GM21526 (cell line): Measurements from ENCODE around the gene USP7.

Experiments used
- ATAC-seq: cut with Tn5 transposase; IDR thresholded peaks from one replicate; pipeline ENCODE4 v1.9.1; 2021; ENCODE audit warnings: moderate library complexity; ENCODE audit not compliant: unreplicated experiment, low FRiP score

Gene USP7

DNA sequence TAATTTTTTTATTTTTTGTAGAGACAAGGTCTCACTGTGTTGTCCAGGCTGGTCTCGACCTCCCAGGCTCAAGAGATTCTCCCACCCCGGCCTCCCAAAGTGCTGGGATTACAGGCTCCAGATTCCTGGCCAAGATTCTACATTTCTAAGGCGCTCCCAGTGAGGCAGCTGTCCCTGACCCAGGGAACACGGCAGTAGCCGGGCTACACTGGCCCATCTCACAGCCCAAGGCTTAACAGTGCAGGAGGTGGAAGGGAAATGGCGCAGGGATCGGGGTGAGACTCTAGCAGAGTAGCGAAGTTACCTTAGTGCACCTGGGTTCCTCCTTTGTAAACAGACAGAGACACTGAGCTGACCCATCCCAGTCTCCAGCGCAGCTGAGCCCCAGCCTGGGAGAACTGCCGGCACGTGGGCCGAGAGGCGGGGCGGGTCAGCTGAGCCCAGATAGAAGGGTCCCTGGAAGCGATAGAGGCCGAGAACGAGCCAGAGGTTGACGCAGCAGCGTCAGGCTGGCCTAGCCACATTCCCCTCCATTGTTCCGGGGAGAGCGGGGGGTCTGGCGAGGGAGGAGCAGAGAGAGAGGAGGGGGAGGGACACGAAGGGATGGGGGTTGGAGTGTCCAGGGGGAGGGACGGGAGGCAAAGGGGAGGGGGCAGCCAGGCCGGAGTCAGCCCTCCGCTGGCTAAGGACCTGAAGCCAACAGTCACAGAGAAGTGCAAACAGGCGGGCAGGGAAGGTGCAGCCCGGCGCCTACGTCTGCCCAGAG is 97.4 kb downstream of the USP7 start:
- ATAC-seq = no peak

DNA sequence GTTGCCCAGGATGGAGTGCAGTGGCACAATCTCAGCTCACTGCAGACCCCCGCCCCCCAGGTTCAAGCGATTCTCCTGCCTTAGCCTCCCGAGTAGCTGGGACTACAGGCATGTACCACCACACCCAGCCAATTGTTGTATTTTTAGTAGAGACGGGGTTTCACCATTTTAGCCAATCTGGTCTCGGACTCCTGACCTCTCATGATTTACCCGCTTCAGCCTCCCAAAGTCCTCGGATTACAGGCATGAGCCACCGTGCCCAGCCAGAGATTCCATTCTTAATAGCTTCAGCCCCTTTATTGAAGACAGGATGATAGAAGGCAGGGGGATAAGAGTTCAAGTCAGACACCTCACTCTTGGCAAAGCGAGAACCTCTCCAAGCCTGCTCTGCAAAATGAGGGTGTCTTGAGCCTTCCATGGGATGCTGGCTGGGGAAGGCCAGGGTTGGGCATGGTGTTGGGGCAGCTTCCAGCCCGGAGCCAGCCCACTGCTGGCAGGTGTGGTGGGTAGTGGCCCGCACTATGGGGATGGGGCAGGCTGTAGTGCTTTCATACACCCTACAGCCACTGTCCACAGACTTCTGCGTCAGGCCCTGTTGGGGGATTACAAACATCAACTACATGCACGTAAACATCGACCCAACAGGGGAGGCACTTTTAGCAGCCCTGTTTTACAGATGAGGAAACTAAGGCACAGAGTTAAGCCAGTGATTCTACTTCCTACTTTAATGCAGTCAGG is 98.4 kb downstream of the USP7 start:
- no peak for ATAC-seq

DNA sequence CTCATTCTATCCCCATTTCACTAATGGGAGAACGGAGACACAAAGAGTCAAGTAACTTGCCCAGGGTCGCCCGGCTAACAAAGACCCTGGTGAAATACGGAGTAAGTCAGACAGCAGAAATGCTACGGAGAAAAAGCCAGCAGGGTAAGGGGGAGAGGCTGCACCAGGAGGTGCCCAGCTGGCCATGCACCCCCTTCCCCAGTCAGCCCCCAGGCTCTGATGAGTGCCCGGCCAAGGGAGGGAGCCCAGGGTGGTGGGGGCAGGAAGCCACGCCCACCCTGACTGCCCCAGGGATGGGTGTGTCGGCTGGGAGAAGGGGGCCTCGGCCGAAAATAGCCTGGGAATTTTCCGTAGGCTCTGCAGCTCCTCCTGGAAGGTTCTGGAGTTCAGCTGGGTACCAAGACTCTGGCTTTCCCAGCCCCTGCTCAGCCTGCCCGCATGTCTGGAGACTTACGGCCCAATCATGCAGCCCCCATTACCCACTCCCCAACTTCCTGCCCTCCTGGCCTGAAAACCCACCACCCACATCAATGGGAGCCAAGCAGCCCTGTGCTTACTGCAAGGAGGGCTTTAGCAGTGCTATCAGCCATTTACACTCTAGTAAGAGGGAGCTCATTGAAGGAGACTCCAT is 99.1 kb downstream of the USP7 start:
- no peak for ATAC-seq

DNA sequence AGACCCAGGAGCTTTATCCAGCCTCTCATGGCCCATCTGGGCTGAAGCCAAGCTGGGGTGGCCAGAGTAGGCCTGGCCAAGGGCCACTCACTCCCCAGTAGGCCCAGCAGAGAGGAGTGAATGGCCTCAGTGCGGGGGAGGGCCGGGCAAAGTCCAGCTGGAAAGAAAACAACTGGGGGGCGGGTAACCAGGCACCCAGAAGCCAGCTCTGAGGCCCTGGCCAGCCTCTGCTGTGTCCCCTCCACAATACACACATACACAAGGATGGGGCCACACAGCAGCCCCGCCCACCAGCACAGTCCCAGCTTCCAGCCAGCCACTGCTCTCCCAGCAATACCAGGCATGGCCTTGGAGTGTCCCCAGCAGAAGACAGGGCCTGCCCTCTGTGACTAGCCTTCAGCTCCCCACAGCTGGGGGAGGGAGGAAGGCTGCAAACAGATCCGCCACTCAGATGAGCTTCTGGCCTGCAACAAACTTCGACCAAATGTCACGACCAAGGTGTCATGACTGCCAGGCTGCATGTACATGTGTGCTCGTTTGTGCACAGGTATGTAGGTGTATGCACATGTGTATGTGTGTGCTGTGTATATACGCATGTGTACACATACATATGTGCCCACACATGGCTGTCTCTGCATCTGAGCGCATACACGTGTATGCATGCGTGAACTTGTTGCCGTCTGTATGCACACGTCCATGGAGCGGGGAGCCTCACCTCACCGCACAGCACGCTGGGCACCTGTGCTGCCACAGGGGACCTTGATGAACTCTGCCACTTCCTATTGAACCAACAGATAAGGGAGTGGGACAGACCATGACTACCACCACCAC is 99.9 kb downstream of the USP7 start:
- no peak for ATAC-seq

DNA sequence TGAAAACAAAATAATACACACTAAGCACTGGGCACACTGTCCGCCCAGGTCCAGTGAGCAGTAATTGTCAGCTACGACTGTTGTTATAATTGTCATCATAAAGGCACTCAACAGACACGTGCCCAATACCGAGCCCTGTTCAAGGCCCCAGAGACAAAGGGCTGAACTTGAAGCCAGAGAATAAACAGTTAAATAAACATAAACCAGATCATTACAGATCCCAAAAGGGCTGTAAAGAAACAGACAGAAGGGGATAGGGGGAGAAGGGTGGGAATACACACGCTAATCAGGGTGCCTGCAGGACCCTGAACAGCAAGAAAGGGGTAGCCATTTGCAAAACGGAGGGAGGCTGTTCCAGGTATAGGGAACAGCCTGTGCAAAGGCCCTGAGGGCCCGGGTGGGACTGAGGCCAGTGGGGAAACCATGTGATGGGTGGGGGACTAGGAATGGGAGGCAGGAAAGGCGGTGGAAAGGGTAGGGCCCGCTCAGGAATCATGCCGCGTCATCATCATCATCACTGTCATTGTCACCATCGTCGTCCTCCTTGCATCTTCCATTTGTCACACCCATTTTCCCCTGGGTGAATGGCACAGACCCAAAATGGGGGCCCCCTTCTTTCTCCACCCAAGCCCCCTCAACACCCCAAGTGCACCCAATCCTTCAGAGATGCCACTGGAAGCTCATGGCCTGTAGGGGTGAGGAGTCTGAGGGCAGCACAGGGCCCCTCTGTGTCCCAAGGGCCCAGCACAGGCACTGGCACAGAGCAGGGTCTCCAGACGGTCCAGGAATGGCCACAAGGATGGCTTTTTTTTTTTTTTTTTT is 101.2 kb downstream of the USP7 start:
- ATAC-seq = no peak

DNA sequence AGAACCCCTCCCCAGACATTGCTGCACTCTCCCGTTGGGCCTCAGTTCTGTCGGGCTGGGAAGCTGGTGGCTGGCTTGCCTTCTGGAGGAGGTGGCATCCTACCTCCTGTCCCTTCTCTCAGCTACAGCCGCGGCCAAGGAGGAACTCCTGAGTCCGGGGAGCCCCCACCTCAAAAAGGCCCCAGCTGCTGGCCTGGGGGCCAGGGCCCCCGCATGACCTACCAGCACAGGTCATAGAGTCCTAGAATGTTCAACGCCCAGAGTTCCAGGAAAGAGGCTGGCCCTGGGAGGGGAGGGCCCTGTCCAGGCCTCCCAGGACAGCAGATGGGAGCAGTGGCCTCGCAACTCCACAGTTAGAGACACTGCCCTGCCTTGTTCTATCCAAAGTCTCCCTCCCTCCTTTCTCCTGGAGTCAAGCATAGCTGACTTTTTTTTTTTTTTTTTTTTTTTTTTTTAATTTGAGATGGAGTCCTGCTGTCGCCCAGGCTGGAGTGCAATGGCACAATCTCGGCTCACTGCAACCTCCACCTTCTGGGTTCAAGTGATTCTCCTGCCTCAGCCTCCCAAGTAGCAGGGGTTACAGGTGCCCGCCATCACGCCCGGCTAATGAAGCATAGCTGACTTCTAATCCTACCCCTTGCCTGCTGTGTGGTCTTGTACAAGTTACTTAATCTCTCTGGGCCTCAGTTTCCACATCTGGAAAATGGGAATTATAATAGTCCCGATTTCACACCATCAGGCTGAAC is 102.0 kb downstream of the USP7 start:
- ATAC-seq = no peak

DNA sequence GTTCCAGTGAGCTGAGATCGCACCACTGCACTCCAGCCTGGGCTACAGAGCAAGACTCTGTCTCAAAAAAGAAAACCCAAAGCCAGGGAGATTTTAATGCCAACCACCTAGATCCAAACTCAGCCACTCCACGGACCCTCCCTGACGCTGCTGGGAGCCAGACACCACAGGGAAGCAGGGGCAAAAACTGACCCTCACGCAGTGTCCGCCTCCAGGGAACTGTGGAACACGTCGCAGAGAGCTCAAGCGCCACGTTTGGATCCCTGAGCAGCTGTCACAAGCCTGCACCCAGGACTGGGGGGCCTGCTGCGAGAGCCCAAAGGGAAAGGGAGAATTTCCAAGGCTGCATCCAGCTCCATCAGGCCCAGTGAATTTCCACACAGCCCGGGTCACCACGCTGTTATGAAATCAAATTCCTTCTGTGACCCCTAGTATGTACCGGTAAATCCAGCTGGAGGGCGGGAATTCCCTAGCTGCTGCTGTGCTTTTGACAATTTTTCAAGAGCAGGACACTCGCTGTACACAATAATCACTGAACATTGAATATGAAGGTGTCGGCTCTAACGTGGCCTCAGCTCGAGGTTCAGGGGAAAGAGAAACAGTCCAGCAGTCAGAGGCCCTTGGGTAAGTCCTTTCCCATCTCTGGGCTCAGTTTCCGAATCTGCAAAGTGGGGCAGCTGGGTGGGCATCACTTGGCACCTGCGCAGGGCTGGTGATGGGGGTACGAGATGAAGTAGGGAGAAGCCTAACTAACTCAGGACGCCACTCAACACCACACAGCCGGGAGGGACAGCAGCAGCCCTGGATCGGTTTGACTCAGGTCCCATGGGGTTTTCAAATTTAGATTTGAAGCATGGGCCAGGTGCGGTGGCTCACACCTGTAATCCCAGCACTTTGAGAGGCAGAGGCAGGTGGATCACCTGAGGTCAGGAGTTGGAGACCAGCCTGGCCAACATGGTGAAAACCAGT is 103.5 kb downstream of the USP7 start:
- no peak for ATAC-seq

DNA sequence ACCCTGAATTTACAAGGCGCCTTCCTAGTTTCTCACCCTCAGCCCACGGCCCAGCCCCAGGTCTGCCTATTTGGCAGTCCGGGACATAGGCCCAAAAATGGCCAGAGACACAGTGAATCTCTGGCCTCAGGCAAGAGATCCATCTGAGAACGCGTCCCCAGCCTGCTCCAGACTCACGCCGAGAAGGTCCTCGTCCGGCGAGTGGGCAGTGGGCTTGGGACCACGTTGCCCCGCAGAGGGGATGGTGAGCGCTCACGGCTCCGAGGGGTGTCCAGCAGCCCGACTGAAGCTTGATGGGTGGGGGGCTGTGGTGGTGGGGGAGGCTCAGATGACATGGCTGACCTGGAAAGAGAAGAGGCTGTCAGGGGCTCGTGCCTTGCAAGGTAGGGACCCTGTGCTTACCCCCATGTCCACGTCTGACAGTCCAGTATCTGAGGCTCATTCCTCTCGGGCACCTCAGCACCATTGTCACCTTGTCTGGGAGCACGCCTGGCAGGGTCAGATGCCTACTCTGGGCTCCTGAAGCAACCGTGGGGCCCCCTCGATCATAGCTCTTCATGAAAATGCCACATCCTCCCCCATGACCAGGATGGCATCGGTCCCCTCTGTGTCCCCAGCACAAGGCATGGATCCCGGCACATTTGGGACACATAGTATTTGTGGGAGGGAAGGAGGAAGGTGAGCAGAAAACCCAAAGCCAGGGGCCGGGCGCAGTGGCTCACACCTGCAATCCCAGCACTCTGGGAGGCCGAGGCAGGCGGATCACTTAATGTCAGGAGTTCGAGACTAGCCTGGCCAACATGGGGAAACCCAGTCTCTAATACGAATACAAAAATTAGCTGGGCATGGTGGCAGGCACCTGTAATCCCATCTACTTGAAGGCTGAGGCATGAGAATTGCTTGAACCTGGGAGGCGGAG is 104.5 kb downstream of the USP7 start:
- ATAC-seq = no peak

DNA sequence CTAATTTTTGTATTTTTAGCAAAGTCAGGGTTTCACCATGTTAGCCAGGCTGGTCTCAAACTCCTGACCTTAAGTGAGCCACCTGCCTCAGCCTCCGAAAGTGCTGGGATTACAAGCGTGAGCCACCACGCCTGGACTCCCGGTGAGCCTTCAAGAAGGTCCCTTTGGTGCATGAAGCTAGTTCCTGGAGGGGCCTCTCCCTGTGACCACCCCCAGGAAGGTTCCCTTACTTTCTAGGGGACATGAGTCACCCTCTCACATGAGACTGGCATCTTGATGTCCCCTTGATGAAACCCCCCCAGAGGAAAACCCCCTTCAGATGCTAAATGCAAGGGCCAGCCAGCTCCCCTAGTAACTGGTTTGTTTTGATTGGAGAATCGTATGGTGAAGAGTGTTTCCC is 107.7 kb downstream of the USP7 start:
- no peak for ATAC-seq

DNA sequence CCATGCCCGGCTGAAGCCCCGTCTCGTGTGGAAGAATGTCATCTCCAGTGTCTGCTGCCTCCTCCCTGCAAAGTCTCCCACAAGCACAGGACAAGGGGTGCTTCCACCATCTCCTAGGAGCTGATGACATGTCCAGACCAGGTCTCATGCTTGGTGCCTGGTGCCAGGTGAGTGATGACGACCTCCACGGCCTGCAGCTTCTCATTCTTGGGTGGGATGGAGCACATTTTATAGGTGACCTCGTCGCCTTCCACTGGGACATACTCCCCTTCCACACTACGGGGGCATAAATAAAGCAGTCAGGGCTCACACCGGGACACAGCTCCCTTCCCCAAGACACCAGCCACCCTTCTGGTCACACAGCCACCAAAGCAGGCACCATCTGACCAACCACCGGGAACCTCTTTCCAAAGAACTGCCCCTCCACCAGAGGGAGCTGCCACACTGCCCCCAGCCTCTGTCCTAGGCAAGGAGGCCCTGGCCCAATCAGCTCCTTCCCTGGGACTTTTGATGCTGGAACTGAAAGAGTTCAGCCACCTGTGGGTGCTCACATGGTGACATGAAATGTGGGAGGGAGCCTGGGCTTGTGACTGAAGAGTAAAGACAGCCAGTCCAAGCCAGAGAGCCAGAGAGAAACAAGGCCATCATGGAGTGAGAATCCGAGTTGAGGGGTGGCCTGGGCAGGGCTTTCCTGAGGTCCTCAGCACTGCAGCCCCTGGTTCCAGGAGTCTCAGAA is 108.5 kb downstream of the USP7 start:
- ATAC-seq = no peak

DNA sequence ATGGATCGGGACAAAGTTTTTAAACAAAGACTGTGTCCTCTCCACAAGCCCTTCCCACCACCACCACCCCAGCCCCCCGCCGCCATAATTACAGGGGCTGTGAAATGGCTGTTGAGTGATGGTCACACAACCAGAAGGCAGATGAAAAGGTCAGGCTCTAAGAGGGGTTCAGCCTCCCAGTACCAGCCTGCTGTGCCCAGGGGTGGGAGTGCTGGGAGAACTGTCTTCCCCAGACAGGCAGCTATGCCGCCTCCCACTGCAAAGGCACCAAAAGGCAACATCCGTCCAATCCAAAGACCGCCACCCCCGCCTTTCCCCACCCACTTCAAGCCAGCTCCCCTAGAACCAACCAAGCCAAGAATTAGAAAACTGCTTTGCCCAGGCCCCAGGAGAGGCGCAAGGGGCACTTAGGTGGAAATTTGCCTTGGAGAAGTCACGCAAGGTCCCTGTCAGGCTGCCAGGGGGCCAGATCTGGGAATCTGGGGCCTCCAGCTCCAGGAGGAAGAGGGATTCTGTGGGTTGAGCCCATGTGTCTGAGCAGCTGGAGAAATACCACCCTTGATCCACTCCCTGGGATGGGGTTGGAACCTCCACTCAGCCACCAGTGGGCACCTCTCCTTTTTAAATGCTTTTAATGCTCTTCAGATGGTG is 109.3 kb downstream of the USP7 start:
- no peak for ATAC-seq

DNA sequence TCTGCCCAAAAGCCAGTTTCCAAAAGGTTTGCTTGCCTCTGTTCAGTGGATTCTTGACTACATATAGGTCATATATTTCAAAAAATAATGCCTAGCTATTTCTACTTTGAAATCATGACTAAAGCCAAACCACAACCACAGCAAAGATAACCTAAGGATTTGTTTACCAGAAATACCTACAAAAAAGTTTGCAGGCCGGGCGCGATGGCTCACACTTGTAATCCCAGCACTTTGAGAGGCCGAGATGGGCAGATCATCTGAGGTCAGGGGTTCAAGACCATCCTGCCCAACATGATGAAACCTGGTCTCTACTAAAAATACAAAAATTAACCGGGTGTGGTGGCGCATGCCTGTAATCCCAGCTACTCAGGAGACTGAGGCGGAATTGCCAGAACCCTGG is 110.1 kb downstream of the USP7 start:
- no peak for ATAC-seq

DNA sequence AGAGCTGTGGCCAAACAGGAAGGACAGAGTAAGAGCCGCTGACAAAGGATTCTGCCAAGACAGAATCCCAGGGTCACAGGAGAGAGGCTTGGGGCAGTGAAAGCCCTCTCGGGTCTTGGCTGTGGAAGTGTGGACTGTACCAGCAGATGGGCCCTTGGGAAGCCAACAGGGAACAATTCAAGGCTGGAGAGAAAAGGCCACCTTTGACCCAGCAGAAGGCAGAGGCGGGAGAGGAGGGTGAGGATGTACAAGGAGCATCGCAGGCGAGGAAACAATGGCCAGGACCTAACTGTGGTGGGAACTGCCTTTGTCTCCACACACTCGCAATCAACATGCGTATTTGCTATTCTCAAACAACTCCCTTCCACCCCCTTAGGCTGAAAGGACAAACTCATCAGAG is 110.6 kb downstream of the USP7 start:
- no peak for ATAC-seq

DNA sequence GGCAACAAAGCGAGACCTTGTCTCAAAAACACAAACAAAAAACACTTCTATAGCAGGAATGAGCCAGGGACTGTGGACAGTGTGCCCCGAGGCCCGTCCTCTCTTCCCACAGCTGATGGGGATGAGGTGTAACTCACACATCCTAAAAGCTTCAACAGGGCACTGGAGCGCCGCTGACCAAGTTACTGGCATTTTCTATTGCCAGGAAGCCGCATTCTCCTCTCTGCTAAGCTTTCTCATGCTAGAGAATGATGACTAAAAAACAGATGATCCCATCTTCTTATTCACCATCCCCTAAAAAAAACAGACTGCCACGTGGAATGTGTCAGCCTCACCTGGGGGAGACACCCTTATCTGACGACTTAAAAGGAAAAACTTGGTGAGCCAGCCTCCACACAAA is 111.2 kb downstream of the USP7 start:
- ATAC-seq = no peak

DNA sequence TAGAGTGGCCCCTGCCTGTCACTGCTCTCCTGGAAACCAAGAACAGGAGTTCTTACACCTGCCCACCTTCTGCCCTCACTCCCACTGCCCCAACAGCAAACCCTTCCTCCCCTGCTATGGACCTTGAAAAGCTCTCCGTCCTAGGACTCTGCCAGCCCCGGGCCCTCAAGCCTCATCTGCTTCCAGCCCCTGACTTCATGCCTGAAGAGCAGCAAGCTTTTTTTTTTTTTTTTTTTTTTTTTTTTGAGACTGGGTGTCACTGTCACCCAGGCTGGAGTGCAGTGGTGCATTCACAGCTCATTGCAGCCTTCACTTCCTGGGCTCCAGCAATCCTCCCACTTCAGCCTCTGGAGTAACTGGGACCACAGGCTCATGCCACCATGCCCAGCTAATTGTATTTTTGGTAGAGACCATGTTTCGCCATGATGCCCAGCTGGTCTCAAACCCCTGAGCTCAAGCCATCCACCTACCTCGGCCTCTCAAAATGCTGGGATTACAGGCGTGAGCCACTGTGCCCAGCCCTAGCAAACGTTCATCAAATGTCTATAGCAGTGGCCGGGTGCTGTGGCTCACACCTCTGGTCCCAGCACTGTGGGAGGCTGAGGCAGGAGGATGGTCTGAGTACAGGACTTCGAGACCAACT is 111.8 kb downstream of the USP7 start:
- ATAC-seq = no peak
